Measurements from ENCODE around the gene GFI1B. TPM values are rescaled to one million over a fixed set of nuclear protein-coding genes. Genes with fewer than 3 reads are reported as not detected.

The GFI1B gene
- total and polyA plus RNA-seq, 2 of the 13 experiments (the other 11 are each of a cell fraction or from before 2014, with no cell fraction given): 0.15 to 0.51 TPM

- ATAC-seq: peak; percentile 39
- no peak for TF ChIP-seq CEBPB (IDR thresholded peaks at IDR 0.05; ENCODE audit: borderline replicate concordance, low read depth, low read length)
- peak; percentile 39; the same call in 1 of the 2 replicates for TF ChIP-seq MAX (IDR thresholded peaks at IDR 0.05)
- peak; percentile 57 for TF ChIP-seq ZNF687 (CRISPR knock-in tag; IDR thresholded peaks at IDR 0.05)
- 0 out of 2 replicates have a peak, but pooled peaks have one; percentile 11 for TF ChIP-seq TFDP2 (CRISPR knock-in tag; IDR thresholded peaks at IDR 0.05)
- 0 out of 2 replicates have a peak, but pooled peaks have one; percentile 17 for TF ChIP-seq ARID4A (CRISPR knock-in tag; IDR thresholded peaks at IDR 0.05; ENCODE audit: borderline replicate concordance)
- Histone ChIP-seq H3K9ac (ENCODE audit: insufficient read depth, low read depth, low read length) (no peak overlapping the region), H3K27me3 (ENCODE audit: control insufficient read depth in 1 of 2, insufficient read depth in 2 of 2, low read length in 2 of 2) (peaks cover 5 to 32% of the 10 kb centered on the region in 2 experiments; a peak in 4 of 5 replicates), H3K4me3 (replicated peaks in 1 of 3; ENCODE audit: insufficient read depth in 1 of 3, low read depth in 2 of 3, low read length in 3 of 3) (no peak overlapping the region; a peak in 1 of 6 replicates), H3K27ac (ENCODE audit: extremely low read length, insufficient read depth, low read length) (no peak overlapping the region), H3K9me3 (ENCODE audit: low read length) (no peaks in the 10 kb centered on the region), H3K79me2 (ENCODE audit: insufficient read depth, low read length) (no peaks in the 10 kb centered on the region), H3K4me2 (ENCODE audit: low read depth, low read length) (peak overlapping the region; percentile 46), H4K20me1 (ENCODE audit: insufficient read depth, low read length) (no peaks in the 10 kb centered on the region), H2AFZ (ENCODE audit: low read length) (no peak overlapping the region), H3K36me3 (replicated peaks in 1 of 2; ENCODE audit: control insufficient read depth in 1 of 2, insufficient read depth in 2 of 2, low read length in 2 of 2) (no peaks in the 10 kb centered on the region), H3K4me1 (ENCODE audit: insufficient read depth, low read length) (peaks cover 53% of the 10 kb centered on the region)
- WGBS (ENCODE audit: low lambda C conversion rate): 18% methylated on average over 21 of the region's 26 CpGs
- intact Hi-C loops (cut with micrococcal nuclease; ENCODE audit: unreplicated experiment): no loop called here
- in situ Hi-C loops (cut with HindIII; ENCODE audit: extremely low pct_ligation_motif_present, low pct_unique_long_range_greater_than_20kb): no loop called here
- no TSS peak for BruUV-seq (replicated peaks)
- POLR2A ChIA-PET: interaction anchor here (0.6 kb wide), 1 partner anchor 14 kb away, joined by 3 read pairs; no protein-coding TSS in a partner anchor
- CTCF ChIA-PET (ENCODE audit: low intra/inter-chr PET ratio, low total read pairs): no interaction called here
- no peak for DNase-seq (ENCODE audit: low spot score)
- FAIRE-seq: no peak
Measured at GRCh38 chr9:132986640-132987620, 8.4 kb downstream of the GFI1B start.

Data from HepG2 (cell line).